SK-N-SH (cell line): ENCODE measurements around the gene CEP126. TPM values are rescaled to one million over a fixed set of nuclear protein-coding genes. Genes with fewer than 3 reads are reported as not detected.
A peak's percentile ranks its signal among the peaks of the same experiment; 100 is the strongest.

Experiments
- CTCF ChIA-PET: fragments of 300-600, 350-600 bp; formaldehyde crosslinking; extraction: SDS; loops from one replicate; lab custom pipeline; 2021; lab: Yijun Ruan, JAX
- POLR2A ChIA-PET: fragments of 350-600 bp; sonication (Branson Sonifier 250); formaldehyde crosslinking; extraction: SDS; loops from one replicate; lab custom pipeline; 2020; ENCODE audit warnings: antibody characterized with exemption, inconsistent platforms; lab: Yijun Ruan, JAX
- DNase-seq: peaks from one replicate; pipeline ENCODE4 v3.0.0; 2012
- H2AFZ ChIP-seq: fragments of 200-600 bp; sonication (generic); 2 replicates; pipeline ENCODE4 v1.8.1; 2016; ENCODE audit warnings: antibody characterized with exemption, mild to moderate bottlenecking, low read depth
- H3F3A ChIP-seq: fragments of 200-600 bp; sonication (generic); replicated peaks from 2 replicates; pipeline ENCODE3; 2016; ENCODE audit warnings: antibody characterized with exemption, mild to moderate bottlenecking; ENCODE audit not compliant: insufficient read depth
- H3K27ac ChIP-seq, 2 experiments: fragments of 200-500 bp in 1 of 2; fragments of 200-600 bp in 1 of 2; sonication (Bioruptor generic) in 1 of 2; sonication (generic), shearing (Covaris generic) in 1 of 2; 2 replicates each; pipeline versions ENCODE4 v1.5.1 to v1.6.1; 2014 to 2016; ENCODE audit warnings: low read depth in 2 of 2, inconsistent platforms in 1 of 2, low read length in 1 of 2, mild to moderate bottlenecking in 1 of 2, mixed read lengths in 1 of 2
- H3K27me3 ChIP-seq: fragments of 200-600 bp; sonication (generic), shearing (Covaris generic); 2 replicates; pipeline ENCODE4 v1.6.1; 2016; ENCODE audit warnings: mixed run types; ENCODE audit not compliant: insufficient read depth
- H3K36me3 ChIP-seq, 2 experiments: fragments of 200-500 bp in 1 of 2; fragments of 200-600 bp in 1 of 2; sonication (Bioruptor generic) in 1 of 2; sonication (generic) in 1 of 2; replicated peaks in 1 of 2; 2 replicates each; pipeline versions ENCODE3 to v1.5.1; 2014 to 2016; ENCODE audit warnings: low read length in 1 of 2, mild to moderate bottlenecking in 1 of 2; ENCODE audit not compliant: insufficient read depth in 2 of 2, control insufficient read depth in 1 of 2
- H3K4me1 ChIP-seq, 2 experiments: fragments of 200-500 bp in 1 of 2; fragments of 200-600 bp in 1 of 2; sonication (Bioruptor generic) in 1 of 2; sonication (generic), shearing (Covaris generic) in 1 of 2; 2 replicates each; pipeline versions ENCODE4 v1.5.1 to v1.6.1; 2014 to 2016; ENCODE audit warnings: low read depth in 1 of 2, low read length in 1 of 2, mixed run types in 1 of 2; ENCODE audit not compliant: insufficient read depth in 2 of 2, control insufficient read depth in 1 of 2
- H3K4me2 ChIP-seq: fragments of 200-600 bp; sonication (generic), shearing (Covaris generic); 2 replicates; pipeline ENCODE4 v1.6.1; 2017; ENCODE audit warnings: mixed run types
- H3K4me3 ChIP-seq, 2 experiments: fragments of 200-500 bp in 1 of 2; fragments of 200-600 bp in 1 of 2; sonication (Bioruptor generic) in 1 of 2; sonication (generic), shearing (Covaris generic) in 1 of 2; 2 replicates each; pipeline versions ENCODE4 v1.5.1 to v1.8.1; 2014 to 2016; ENCODE audit warnings: low read depth in 2 of 2, inconsistent platforms in 1 of 2, low read length in 1 of 2, mild to moderate bottlenecking in 1 of 2, mixed read lengths in 1 of 2, moderate library complexity in 1 of 2
- H3K79me2 ChIP-seq: fragments of 200-600 bp; sonication (generic); 2 replicates; pipeline ENCODE4 v1.8.1; 2017; ENCODE audit warnings: mild to moderate bottlenecking; ENCODE audit not compliant: insufficient read depth
- H3K9ac ChIP-seq: fragments of 200-600 bp; sonication (generic); 2 replicates; pipeline ENCODE4 v1.6.1; 2017; ENCODE audit warnings: mixed run types
- H3K9me2 ChIP-seq: fragments of 200-600 bp; sonication (generic); 2 replicates; pipeline ENCODE4 v1.6.1; 2017; ENCODE audit warnings: mixed run types
- H3K9me3 ChIP-seq: fragments of 200-600 bp; sonication (generic); 2 replicates; pipeline ENCODE4 v1.6.1; 2017; ENCODE audit warnings: mixed run types, mild to moderate bottlenecking, moderate library complexity
- H4K20me1 ChIP-seq: fragments of 200-600 bp; sonication (generic); 2 replicates; pipeline ENCODE4 v1.6.1; 2017; ENCODE audit warnings: mild to moderate bottlenecking, mixed run types; ENCODE audit not compliant: insufficient read depth
- CHD2 ChIP-seq: fragments of 150-350 bp; IDR thresholded peaks from 2 replicates; pipeline ENCODE4 v1.6.1; 2018; ENCODE audit warnings: low read length; ENCODE audit not compliant: partially characterized antibody
- EZH2phosphoT487 ChIP-seq: fragments of 200-600 bp; sonication (generic); IDR thresholded peaks from 2 replicates; pipeline ENCODE4 v1.6.1; 2017; ENCODE audit warnings: low read depth, mixed run types, mild to moderate bottlenecking, antibody characterized with exemption, moderate library complexity, borderline replicate concordance
- FOSL2 ChIP-seq: IDR thresholded peaks from 2 replicates; pipeline ENCODE4 v1.4.0; 2012; ENCODE audit warnings: low read depth, mild to moderate bottlenecking, moderate library complexity, borderline replicate concordance
- FOXM1 ChIP-seq: IDR thresholded peaks from 2 replicates; pipeline ENCODE4 v1.4.0; 2012; ENCODE audit warnings: low read depth, mild to moderate bottlenecking
- GABPA ChIP-seq: IDR thresholded peaks from 2 replicates; pipeline ENCODE4 v1.4.0; 2012; ENCODE audit warnings: low read depth, mild to moderate bottlenecking
- JUND ChIP-seq: IDR thresholded peaks from 2 replicates; pipeline ENCODE4 v1.4.0; 2012
- MXI1 ChIP-seq: IDR thresholded peaks from 2 replicates; pipeline ENCODE4 v1.6.1; 2012; ENCODE audit warnings: mild to moderate bottlenecking, low read depth, low read length, improper control_type of control experiment
- RFX5 ChIP-seq: IDR thresholded peaks from 2 replicates; pipeline ENCODE4 v1.6.1; 2012; ENCODE audit warnings: mild to moderate bottlenecking, improper control_type of control experiment, low read length
- RXRA ChIP-seq: IDR thresholded peaks from 2 replicates; pipeline ENCODE4 v1.4.0; 2012; ENCODE audit warnings: low read depth, mild to moderate bottlenecking, borderline replicate concordance
- TAF1 ChIP-seq: IDR thresholded peaks from 2 replicates; pipeline ENCODE4 v1.6.1; 2012; ENCODE audit warnings: low read depth, mild to moderate bottlenecking, low read length, moderate library complexity, borderline replicate concordance
- TEAD4 ChIP-seq: IDR thresholded peaks from 2 replicates; pipeline ENCODE4 v1.4.0; 2012; ENCODE audit warnings: mild to moderate bottlenecking, borderline replicate concordance; ENCODE audit not compliant: insufficient read depth
- USF1 ChIP-seq: IDR thresholded peaks from 2 replicates; pipeline ENCODE4 v1.4.0; 2012; ENCODE audit warnings: low read depth, borderline replicate concordance
- WGBS: methylation state at CpG from one replicate; pipeline ENCODE4 v1.1.6; 2017; ENCODE audit warnings: low lambda C conversion rate; 5-methylcytosine and 5-hydroxymethylcytosine counted together
- polyA plus RNA-seq, 3 experiments: library from polyadenylated mRNA; depleted of rRNA; stranded (reverse); fragments of >200 nt; gene quantifications; 2 replicates each; pipeline ENCODE4 v1.2.3, GENCODE V29; 2012

The CEP126 gene
- polyA plus RNA-seq, 1 of the 3 experiments (the other 2 are of a cell fraction) = 1.4 TPM

GRCh38 chr11:101915791-101916291, 1.0 kb downstream of the CEP126 start (continued):
- no peak for TF ChIP-seq JUND

DNA sequence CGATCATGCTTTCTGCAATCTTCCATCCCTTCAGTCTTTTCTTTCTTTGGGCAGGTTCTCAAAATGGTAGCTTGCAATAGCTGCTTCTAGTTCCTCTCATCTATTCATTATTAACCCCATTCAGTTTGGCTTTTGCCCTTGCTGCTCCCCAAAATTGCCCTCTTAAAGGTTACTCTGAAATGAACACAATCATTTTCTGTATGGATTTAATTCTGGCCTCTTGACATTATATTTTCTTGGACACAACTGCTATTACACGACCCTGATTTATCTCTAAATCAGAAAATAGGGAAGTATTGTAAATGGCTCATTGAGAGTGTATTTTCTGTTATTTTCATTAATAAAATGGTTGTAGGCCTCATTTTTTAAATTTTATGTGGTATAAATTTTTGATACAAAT, 1.6 kb downstream of the CEP126 start, which contains the start of gene ANGPTL5:
Gene ANGPTL5 (minus strand): TSS at position 101 of the 400 bp plus-strand sequence. CDS start 8,613 bp downstream, outside the sequence.
- Histone ChIP-seq H3K9ac (peak within 1 kb of the TSS; percentile 86), H3K4me3 (peak within 1 kb of the TSS; percentile 78 to 82), H3F3A (peaks cover 21% of the 10 kb centered on the region), H3K27ac (peak within 1 kb of the TSS; percentile 95), H2AFZ (peak within 1 kb of the TSS; percentile 85), H3K9me3 (no peaks in the 10 kb centered on the region), H3K79me2 (no peaks in the 10 kb centered on the region), H3K9me2 (no peaks in the 10 kb centered on the region), H3K4me2 (peak within 1 kb of the TSS; percentile 77), H3K4me1 (peaks cover 0 to 7% of the 10 kb centered on the region in 2 experiments; a peak in 2 of 4 replicates), H3K36me3 (no peaks in the 10 kb centered on the region), H4K20me1 (no peaks in the 10 kb centered on the region), H3K27me3 (no peaks in the 10 kb centered on the region)
- POLR2A ChIA-PET = no interaction called here
- CTCF ChIA-PET = interaction anchor here (1.1 kb wide), 1 partner anchor 29 kb away, joined by 4 read pairs; no protein-coding TSS in a partner anchor
- no peak for TF ChIP-seq TEAD4
- no peak for TF ChIP-seq GABPA
- TF ChIP-seq EZH2phosphoT487 = no peak
- no peak for TF ChIP-seq FOSL2
- TF ChIP-seq FOXM1 = no peak
- no peak for TF ChIP-seq MXI1
- TF ChIP-seq RXRA = no peak
- TF ChIP-seq TAF1 = no peak
- no peak for TF ChIP-seq JUND
- no peak for TF ChIP-seq RFX5
- no peak for TF ChIP-seq USF1
- no peak for DNase-seq
- WGBS = 49% methylated on average over 2 of the region's 2 CpGs

DNA sequence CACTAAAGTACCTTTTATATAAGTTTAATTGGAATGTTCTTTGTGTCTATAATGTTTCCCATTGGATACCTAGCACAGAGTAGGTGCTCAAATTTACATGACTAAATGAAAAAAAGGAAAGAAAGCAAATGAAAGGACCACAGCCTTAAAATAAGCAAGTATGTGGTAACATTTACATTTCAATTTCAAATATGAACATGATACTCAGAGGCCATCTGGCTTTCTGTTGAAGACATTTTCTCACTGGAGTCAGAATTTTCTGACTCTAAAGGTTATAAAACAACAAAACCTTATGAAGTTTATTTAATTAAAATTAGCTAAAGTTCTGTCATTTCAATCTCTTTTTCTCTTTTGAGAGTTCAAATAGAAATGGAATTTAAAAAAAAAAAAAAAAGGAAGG, 2.4 kb downstream of the CEP126 start:
- POLR2A ChIA-PET = no interaction called here
- TF ChIP-seq MXI1 (no peak), CHD2 (no peak)
- TF ChIP-seq, all 33 proteins: peak for 0

More for the DNA sequence above, 2.4 kb downstream of the CEP126 start:
- Histone ChIP-seq H3K79me2 (no peaks in the 10 kb centered on the region), H3K9me2 (no peaks in the 10 kb centered on the region), H3K27ac (no peak overlapping the region), H3F3A (peaks cover 21% of the 10 kb centered on the region), H3K4me2 (0 out of 2 replicates have a peak overlapping the region, but pooled peaks have one; percentile 77), H2AFZ (no peak overlapping the region), H3K27me3 (no peaks in the 10 kb centered on the region), H3K9ac (no peak overlapping the region), H4K20me1 (no peaks in the 10 kb centered on the region), H3K9me3 (no peaks in the 10 kb centered on the region), H3K4me3 (no peak overlapping the region), H3K36me3 (no peaks in the 10 kb centered on the region), H3K4me1 (peaks cover 0 to 7% of the 10 kb centered on the region in 2 experiments; a peak in 2 of 4 replicates)
- DNase-seq = no peak
- CTCF ChIA-PET = interaction anchor here (1.0 to 1.4 kb wide), 3 partner anchors 9 to 56 kb away, joined by 3 to 4 read pairs (median 3); no protein-coding TSS in a partner anchor
